Vein endothelial cell (primary cell): ENCODE data around the gene PVR. TPM values are rescaled to one million over a fixed set of nuclear protein-coding genes. Genes with fewer than 3 reads are reported as not detected.

Experiments used
- total RNA-seq: library from RNA; depleted of rRNA; stranded (reverse); fragments of >200 nt; gene quantifications from 2 replicates; pipeline ENCODE4 v1.2.3, GENCODE V29; 2012

The PVR gene, protein sequence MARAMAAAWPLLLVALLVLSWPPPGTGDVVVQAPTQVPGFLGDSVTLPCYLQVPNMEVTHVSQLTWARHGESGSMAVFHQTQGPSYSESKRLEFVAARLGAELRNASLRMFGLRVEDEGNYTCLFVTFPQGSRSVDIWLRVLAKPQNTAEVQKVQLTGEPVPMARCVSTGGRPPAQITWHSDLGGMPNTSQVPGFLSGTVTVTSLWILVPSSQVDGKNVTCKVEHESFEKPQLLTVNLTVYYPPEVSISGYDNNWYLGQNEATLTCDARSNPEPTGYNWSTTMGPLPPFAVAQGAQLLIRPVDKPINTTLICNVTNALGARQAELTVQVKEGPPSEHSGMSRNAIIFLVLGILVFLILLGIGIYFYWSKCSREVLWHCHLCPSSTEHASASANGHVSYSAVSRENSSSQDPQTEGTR
- 174 and 243 TPM in 2 replicates for total RNA-seq

DNA sequence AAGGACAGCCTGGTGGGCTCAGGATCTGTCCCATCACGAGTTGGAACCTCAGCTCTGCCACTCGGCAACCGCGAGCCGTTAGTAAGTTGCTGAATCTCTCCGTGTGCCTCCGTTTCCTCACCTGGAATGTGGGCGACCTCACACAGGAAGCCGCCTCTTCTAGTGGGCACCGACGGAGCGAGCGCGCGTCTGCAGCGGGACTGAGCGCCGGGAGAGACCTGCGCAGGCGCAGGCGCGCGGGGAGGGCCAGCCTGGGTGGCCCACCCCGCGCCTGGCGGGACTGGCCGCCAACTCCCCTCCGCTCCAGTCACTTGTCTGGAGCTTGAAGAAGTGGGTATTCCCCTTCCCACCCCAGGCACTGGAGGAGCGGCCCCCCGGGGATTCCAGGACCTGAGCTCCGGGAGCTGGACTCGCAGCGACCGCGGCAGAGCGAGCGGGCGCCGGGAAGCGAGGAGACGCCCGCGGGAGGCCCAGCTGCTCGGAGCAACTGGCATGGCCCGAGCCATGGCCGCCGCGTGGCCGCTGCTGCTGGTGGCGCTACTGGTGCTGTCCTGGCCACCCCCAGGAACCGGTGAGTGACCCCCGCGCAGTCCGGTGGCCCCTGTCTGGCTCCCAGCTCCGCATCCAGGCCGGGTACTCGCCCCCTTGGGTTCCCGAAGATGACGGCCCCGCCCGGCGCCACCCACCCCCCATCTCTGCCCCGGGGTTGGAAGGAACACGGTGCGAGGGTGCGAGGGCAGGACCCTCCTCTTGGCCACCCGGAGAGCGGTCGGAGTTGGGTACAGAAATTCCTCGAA is at the start of gene PVR:
Gene PVR, plus strand, starts transcription at position 306 of the 797 bp plus-strand sequence. Its CDS starts 187 bp downstream, at position 493.

DNA sequence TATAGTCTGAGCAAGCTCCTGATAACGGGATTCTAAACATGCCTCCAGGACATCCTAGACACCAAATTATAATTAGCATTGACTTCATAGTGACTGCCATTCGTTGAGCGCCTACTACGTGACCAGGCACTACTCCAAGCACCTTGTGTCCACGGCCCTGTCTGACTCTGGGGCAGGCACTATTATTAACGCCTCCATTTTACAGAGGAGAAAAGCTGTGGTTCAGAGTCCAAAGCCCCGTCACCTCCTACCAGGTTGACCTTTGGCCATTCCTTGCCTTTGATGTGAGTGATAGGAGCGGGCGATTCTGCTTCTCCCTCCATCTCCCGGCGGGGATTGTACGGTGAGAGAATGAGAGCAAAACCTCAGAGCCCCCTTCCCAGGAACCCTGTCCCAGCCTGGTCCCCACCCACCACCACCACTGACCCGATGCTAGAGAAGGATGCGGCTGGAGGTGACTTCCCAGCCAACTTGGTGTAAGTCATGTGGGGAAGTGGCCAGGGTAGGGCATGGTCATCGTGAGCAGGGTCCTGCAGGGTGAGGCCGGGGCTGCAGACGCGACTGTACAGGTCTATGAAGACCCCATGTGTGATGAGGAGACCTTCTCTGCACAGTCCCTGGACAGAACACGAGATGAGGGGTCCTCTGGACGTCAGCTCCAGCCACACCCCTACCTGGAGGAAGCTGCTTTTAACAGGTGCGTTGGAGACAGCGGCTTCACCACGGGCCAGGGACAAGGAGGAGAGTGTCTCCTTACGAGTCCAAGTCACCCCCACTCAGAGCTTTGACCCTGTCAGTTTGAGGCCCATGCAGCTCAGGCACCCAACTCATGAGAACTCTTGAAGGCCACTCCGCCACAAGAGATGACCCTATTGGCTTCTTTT is 30.2 kb upstream of the PVR start, which contains the start of gene IGSF23:
Gene IGSF23, plus strand, starts transcription at position 269 of the 884 bp plus-strand sequence. Its CDS starts 83 bp downstream, at position 352.

DNA sequence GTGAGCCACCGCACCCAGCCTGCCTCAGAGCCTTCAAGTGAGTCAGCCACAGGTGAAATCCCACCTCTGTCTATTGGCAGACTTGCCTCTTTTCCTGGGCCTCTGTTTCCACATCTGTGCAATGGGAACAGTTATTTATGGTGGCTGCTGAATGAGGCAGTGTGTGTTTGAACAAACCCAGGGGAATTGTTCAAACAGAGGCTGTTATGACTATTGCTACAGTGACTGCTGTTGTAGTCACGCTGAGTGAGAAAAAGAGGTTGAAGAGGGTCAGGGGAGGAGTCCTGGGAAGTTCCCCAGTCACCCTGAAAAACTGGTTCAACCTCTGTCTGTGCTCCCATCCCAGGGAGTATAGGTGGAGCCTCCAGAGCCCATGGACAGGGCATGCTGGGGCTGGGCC is 27.7 kb downstream of the PVR start, which contains the start of gene CEACAM19:
Gene CEACAM19, plus strand, starts transcription at position 83 of the 400 bp plus-strand sequence. CDS start 450 bp downstream, outside the sequence.

DNA sequence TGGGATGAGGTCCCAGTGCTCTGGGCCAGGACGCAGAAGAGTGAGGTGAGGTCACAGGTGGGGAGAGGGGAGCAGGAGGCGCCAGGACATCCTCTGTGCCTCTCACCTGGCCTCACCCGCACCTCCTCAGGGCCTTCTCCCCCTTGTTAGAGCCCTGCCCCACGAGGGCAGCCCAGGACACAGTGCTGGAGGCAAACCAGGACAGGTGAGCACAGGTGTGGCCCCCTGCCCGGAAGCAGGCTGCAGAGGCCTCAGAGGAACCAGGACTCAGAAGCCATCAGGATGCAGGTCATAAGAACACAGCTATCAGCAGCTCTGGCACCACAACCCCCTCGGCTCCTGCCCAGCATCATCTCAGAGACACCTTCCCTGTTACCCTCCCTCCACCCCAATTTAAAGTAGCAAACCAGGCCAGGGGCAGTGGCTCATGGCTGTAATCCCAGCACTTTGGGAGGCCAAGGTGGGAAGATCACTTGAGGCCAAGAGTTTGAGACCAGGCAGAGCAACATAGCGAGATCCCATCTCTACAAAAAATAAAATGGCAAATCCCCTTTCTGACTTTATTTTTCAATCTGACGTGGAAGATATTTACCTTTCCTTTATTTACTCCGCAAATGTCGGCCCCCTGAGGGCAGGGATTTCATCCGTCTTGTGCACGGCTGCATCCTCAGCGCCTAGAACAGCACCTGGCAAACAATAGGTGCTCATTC is 54.9 kb downstream of the PVR start, which contains the start of gene CEACAM16:
Gene CEACAM16, plus strand, starts transcription at position 660 of the 710 bp plus-strand sequence. CDS start 2,306 bp downstream, outside the sequence.

Other genes with a start within 250 kb of the PVR start
- 2.2 and 2.6 TPM in 2 replicates for gene ZNF285, start 242.3 kb upstream of the PVR start, total RNA-seq
- 6.2 and 15.7 TPM in 2 replicates for gene ZNF229, start 195.4 kb upstream of the PVR start, total RNA-seq
- 10.5 and 11.4 TPM in 2 replicates for gene ZNF180, start 143.4 kb upstream of the PVR start, total RNA-seq
- 0.10 and 0.33 TPM in 2 replicates for gene CEACAM20, start 114.2 kb upstream of the PVR start, total RNA-seq
- gene IGSF23, start 30.3 kb upstream of the PVR start, total RNA-seq: 0.29 and 0.65 TPM in 2 replicates
- 3.3 and 4.6 TPM in 2 replicates for gene CEACAM19, start 27.6 kb downstream of the PVR start, total RNA-seq
- gene CEACAM16, start 55.2 kb downstream of the PVR start, total RNA-seq: under 0.01 TPM in 1 of 2 replicates, not detected in the other
- gene BCL3, start 104.8 kb downstream of the PVR start, total RNA-seq: 4.8 and 5.6 TPM in 2 replicates
- gene CBLC, start 134.0 kb downstream of the PVR start, total RNA-seq: not detected in 2 replicates
- gene BCAM, start 165.2 kb downstream of the PVR start, total RNA-seq: 29.4 and 41.2 TPM in 2 replicates
- 141 and 176 TPM in 2 replicates for gene NECTIN2, start 202.4 kb downstream of the PVR start, total RNA-seq
- 88.1 and 88.8 TPM in 2 replicates for gene TOMM40, start 247.3 kb downstream of the PVR start, total RNA-seq